ENCODE results near the gene TNFAIP2.
"Not testable (repeated sequence)": the region's sequence is repeated elsewhere in the genome, so short reads cannot be mapped to it uniquely, and the experiment has no call there.

The TNFAIP2 gene

GRCh38 chr14:103113774-103114173 is 9.5 kb upstream of the TNFAIP2 start:
- Histone ChIP-seq H3K27ac (ENCODE audit: low read depth, low read length, poor library complexity, severe bottlenecking) (no peak overlapping the region), H3K4me2 (ENCODE audit: low read length) (no peak overlapping the region)

GRCh38 chr14:103115086-103115679 is 8.1 kb upstream of the TNFAIP2 start:
- H3K9me3 ChIP-seq (ENCODE audit: low read length); H3K9me2 ChIP-seq (ENCODE audit: low read depth, low read length); H2AFZ ChIP-seq (ENCODE audit: low read length); H4K20me1 ChIP-seq (ENCODE audit: insufficient read depth, low read length); H3F3A ChIP-seq (ENCODE audit: insufficient read depth, low read length); H3K36me3 ChIP-seq (ENCODE audit: insufficient read depth, low read length); H3K4me2 ChIP-seq (ENCODE audit: low read length); H3K4me3 ChIP-seq (ENCODE audit: low read depth, low read length, poor library complexity, severe bottlenecking); H3K27ac ChIP-seq (ENCODE audit: low read depth, low read length, poor library complexity, severe bottlenecking); H3K27me3 ChIP-seq (ENCODE audit: insufficient read depth, low read length); H3K79me2 ChIP-seq (ENCODE audit: insufficient read depth, low read length); H3K9ac ChIP-seq (ENCODE audit: low read length): not testable (repeated sequence)
- H3K4me1 ChIP-seq (ENCODE audit: insufficient read depth, low read length, severe bottlenecking) = peaks cover 38% of the 10 kb centered on the region

More at GRCh38 chr14:103113774-103114173, 9.5 kb upstream of the TNFAIP2 start:
- Histone ChIP-seq H4K20me1 (ENCODE audit: insufficient read depth, low read length) (no peaks in the 10 kb centered on the region), H2AFZ (ENCODE audit: low read length) (no peak overlapping the region), H3K36me3 (ENCODE audit: insufficient read depth, low read length) (no peaks in the 10 kb centered on the region), H3K79me2 (ENCODE audit: insufficient read depth, low read length) (no peaks in the 10 kb centered on the region), H3K9me2 (ENCODE audit: low read depth, low read length) (no peaks in the 10 kb centered on the region), H3K4me1 (ENCODE audit: insufficient read depth, low read length, severe bottlenecking) (peaks cover 43% of the 10 kb centered on the region), H3K4me3 (ENCODE audit: low read depth, low read length, poor library complexity, severe bottlenecking) (no peak overlapping the region), H3K9me3 (ENCODE audit: low read length) (no peaks in the 10 kb centered on the region), H3K9ac (ENCODE audit: low read length) (no peak overlapping the region), H3F3A (ENCODE audit: insufficient read depth, low read length) (no peaks in the 10 kb centered on the region), H3K27me3 (ENCODE audit: insufficient read depth, low read length) (no peaks in the 10 kb centered on the region; the same call in 1 of the 2 replicates)
- TF ChIP-seq, protein P1, sequence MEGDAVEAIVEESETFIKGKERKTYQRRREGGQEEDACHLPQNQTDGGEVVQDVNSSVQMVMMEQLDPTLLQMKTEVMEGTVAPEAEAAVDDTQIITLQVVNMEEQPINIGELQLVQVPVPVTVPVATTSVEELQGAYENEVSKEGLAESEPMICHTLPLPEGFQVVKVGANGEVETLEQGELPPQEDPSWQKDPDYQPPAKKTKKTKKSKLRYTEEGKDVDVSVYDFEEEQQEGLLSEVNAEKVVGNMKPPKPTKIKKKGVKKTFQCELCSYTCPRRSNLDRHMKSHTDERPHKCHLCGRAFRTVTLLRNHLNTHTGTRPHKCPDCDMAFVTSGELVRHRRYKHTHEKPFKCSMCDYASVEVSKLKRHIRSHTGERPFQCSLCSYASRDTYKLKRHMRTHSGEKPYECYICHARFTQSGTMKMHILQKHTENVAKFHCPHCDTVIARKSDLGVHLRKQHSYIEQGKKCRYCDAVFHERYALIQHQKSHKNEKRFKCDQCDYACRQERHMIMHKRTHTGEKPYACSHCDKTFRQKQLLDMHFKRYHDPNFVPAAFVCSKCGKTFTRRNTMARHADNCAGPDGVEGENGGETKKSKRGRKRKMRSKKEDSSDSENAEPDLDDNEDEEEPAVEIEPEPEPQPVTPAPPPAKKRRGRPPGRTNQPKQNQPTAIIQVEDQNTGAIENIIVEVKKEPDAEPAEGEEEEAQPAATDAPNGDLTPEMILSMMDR (IDR thresholded peaks at IDR 0.05; ENCODE audit: low read length) = no peak
- TF ChIP-seq EZH2 (IDR thresholded peaks at IDR 0.05; ENCODE audit: borderline replicate concordance, low read length) = no peak

- Histone ChIP-seq H3K4me2 (ENCODE audit: low read length) (no peak overlapping the region), H3F3A (ENCODE audit: insufficient read depth, low read length) (no peaks in the 10 kb centered on the region), H3K4me1 (ENCODE audit: insufficient read depth, low read length, severe bottlenecking) (peaks cover 37% of the 10 kb centered on the region), H2AFZ (ENCODE audit: low read length) (no peak overlapping the region), H3K9ac (ENCODE audit: low read length) (no peak overlapping the region), H3K36me3 (ENCODE audit: insufficient read depth, low read length) (no peaks in the 10 kb centered on the region), H3K9me3 (ENCODE audit: low read length) (no peaks in the 10 kb centered on the region), H3K79me2 (ENCODE audit: insufficient read depth, low read length) (no peaks in the 10 kb centered on the region), H4K20me1 (ENCODE audit: insufficient read depth, low read length) (no peaks in the 10 kb centered on the region), H3K4me3 (ENCODE audit: low read depth, low read length, poor library complexity, severe bottlenecking) (no peak overlapping the region), H3K27ac (ENCODE audit: low read depth, low read length, poor library complexity, severe bottlenecking) (no peak overlapping the region), H3K27me3 (ENCODE audit: insufficient read depth, low read length) (no peaks in the 10 kb centered on the region), H3K9me2 (ENCODE audit: low read depth, low read length) (no peaks in the 10 kb centered on the region)
- TF ChIP-seq, protein P1 (IDR thresholded peaks at IDR 0.05; ENCODE audit: low read length) = no peak
- TF ChIP-seq EZH2 (IDR thresholded peaks at IDR 0.05; ENCODE audit: borderline replicate concordance, low read length) = no peak
Measured at GRCh38 chr14:103115845-103116572, 7.3 kb upstream of the TNFAIP2 start.

Data from OCI-LY1 (cell line).